GM12892 (cell line): ENCODE measurements around the gene STOML2. TPM values are rescaled to one million over a fixed set of nuclear protein-coding genes. Genes with fewer than 3 reads are reported as not detected.
"Not testable (repeated sequence)": the region's sequence is repeated elsewhere in the genome, so short reads cannot be mapped to it uniquely, and the experiment has no call there.

Source experiments
- DNase-seq: peaks from one replicate; pipeline ENCODE4 v3.0.0; 2011; ENCODE audit not compliant: insufficient read length
- FAIRE-seq: peaks from 2 replicates; lab custom pipeline; 2011; peaks lifted over from hg19 to GRCh38; lab: Jason Lieb, UNC
- POLR2A ChIP-seq: IDR thresholded peaks from 2 replicates; pipeline ENCODE4 v1.6.1; 2011; ENCODE audit warnings: low read depth, low read length, control low read depth
- POLR2AphosphoS5 ChIP-seq: IDR thresholded peaks from 2 replicates; pipeline ENCODE4 v1.6.1; 2011; ENCODE audit warnings: low read depth, low read length, control low read depth
- TAF1 ChIP-seq: IDR thresholded peaks from 2 replicates; pipeline ENCODE4 v1.6.1; 2011; ENCODE audit warnings: low read depth, mild to moderate bottlenecking, control low read depth, low read length, borderline replicate concordance
- polyA plus RNA-seq: library from polyadenylated mRNA; unstranded; fragments of >200 nt; gene quantifications from one replicate; pipeline ENCODE4 v1.2.1, GENCODE V29; 2012; ENCODE audit warnings: missing spikeins, inconsistent platforms; ENCODE audit not compliant: missing spikeins

STOML2 gene, protein sequence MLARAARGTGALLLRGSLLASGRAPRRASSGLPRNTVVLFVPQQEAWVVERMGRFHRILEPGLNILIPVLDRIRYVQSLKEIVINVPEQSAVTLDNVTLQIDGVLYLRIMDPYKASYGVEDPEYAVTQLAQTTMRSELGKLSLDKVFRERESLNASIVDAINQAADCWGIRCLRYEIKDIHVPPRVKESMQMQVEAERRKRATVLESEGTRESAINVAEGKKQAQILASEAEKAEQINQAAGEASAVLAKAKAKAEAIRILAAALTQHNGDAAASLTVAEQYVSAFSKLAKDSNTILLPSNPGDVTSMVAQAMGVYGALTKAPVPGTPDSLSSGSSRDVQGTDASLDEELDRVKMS
- polyA plus RNA-seq = 164 TPM

DNA sequence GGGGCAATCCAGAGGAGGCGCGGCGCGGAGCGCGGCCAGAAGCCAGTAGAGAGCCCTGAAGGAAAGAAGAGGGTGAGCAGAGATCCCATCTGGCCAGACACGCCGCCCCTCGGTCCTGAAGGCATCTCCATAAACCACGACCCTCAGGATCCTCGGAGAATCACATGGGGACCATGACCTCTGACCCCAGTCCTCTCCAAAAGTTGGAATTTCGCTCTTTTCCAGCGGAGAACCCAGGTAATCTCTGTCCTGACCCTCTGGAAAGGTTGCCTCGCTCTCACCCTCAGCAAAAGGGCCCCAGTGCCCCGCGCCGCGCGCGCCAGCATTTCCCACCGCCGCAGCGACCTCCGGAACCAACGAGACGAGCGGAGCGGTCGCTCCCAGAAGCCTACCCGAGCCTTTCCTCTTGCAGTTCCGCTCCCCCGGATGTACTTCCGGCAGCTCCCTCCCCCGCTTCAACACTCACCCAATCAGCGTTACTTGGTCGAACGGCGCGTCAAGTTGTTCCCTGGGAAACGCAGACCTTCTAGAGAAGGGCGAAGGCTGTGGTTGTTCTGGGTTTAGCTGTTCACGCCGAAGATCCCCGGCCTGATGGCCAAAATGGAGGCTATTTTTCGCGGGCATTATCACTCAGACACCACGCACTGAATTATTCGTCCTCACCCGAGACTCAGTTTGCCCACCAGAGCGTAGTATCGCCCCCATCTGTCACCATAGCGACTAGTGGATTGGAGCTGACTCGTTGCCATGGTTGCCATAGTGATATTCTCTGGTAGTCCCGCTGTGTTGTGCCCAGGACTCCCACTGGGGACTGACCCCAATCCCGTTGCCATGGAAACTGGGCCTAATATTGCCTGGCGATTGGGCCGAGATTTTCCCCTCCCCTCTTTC is at the start of gene STOML2:
TSS of gene STOML2 (minus strand) at position 363 of the 891 bp plus-strand sequence. CDS start at position 326, 37 bp downstream.
- peak; percentile 81 for TF ChIP-seq POLR2AphosphoS5
- TF ChIP-seq POLR2A = peak; percentile 86; the same call in 1 of the 2 replicates
- peak; percentile 92 for TF ChIP-seq TAF1
- DNase-seq (peak; percentile 96), FAIRE-seq (peak; percentile 99)

DNA sequence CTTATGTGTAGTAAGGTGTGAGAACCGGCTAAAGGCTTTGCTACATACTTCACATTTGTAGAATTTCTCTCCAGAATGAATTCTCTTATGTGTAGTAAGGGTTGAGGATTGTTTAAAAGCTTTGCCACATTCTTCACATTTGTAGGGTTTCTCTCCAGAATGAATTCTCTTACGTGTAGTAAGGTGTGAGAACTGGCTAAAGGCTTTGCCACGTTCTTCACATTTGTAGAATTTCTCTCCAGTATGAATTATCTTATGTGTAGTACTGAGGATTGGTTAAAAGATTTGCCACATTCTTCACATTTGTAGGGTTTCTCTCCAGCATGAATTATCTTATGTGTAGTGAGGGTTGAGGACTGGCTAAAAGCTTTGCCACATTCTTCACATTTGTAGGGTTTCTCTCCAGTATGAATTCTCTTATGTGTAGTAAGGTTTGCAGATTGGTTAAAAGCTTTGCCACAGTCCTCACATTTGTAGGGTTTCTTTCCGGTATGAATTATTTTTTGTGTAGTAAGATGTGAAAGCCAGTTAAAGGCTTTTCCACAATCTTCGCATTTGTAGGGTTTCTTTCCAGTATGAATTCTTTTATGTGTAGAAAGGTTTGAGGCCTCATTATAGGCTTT is 45.1 kb upstream of the STOML2 start:
- not testable (repeated sequence) for DNase-seq, FAIRE-seq

DNA sequence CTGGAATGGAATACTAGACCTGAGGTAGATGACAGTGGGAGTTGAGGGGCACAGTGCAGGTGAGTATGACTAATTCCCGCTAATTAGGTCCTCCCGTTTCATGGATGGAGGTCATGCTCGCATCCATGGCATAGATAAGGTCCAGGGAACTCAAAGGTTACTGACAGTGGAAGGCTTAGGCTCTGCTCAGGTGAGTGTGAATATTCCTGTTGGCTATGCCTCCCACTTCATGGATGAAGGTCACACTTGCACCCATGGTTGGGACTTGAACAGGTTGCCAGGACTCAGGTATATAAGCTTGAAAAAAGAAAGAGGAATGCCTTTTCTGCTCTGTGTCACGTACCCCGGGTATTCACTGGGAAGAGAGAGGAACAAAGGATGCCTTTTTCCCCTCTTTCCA is 39.1 kb upstream of the STOML2 start:
- FAIRE-seq (no peak), DNase-seq (no peak)
- no peak for TF ChIP-seq TAF1

DNA sequence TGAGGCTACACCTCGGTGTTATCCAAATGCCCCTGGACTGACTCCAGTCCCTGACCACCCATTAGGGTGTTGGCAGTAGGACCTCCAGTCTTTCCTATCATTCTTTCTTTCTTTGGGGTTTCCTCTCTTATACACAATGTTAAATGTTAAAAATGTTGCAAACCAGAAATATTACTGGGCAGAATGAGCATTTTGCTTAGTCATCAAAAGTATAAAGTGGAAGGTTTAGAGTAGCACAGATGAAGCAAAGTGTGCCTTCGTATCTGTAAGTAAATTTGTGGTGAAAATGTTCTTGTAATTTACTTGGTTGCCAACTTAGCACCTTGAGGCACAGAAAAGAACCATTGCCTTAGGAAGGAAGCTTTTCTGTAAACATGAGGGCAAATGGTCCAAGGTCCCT is 37.2 kb upstream of the STOML2 start:
- FAIRE-seq = no peak
- TF ChIP-seq TAF1 (no peak), POLR2A (no peak), POLR2AphosphoS5 (no peak)
- DNase-seq = no peak

DNA sequence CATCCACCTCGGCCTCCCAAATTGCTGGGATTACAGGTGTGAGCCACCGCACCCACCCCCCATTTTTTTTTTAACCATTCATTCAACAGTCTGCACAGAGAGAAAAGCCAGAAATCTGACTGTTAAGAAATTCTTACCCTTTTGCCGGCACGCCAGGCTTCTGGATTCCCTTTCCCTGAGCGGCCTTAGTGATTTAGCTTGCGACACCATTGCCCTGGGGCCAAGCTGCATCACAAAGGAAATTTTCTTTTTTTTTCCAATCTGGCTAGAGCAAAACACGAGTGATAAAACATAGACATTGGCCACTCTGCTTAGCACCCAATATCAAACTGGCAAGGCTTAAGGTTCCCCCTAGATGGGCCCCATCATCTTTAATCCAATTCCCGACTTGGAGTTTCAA is 33.9 kb upstream of the STOML2 start:
- FAIRE-seq (no peak), DNase-seq (no peak)
- TF ChIP-seq POLR2A (no peak), TAF1 (no peak), POLR2AphosphoS5 (no peak)

DNA sequence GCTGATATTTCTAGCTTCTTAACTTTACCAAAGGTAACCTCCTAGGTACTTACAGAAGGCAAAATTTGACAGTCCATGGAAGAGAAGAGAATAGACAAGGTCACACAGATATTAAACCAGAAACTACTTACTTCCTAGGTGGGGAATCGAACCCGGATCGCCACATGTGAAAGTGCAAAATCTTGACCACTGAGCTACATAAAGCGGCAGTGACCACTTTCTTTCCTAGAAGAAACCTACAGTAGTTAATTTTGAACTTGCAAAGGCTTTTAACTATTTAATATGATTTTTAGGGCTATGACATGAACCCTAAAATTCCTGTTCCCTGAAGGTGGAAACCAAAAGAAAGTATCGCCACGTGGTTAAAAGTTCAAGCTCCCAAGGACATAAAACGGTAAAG is 33.1 kb upstream of the STOML2 start:
- DNase-seq (no peak), FAIRE-seq (no peak)
- TF ChIP-seq TAF1 (no peak), POLR2AphosphoS5 (no peak), POLR2A (no peak)

DNA sequence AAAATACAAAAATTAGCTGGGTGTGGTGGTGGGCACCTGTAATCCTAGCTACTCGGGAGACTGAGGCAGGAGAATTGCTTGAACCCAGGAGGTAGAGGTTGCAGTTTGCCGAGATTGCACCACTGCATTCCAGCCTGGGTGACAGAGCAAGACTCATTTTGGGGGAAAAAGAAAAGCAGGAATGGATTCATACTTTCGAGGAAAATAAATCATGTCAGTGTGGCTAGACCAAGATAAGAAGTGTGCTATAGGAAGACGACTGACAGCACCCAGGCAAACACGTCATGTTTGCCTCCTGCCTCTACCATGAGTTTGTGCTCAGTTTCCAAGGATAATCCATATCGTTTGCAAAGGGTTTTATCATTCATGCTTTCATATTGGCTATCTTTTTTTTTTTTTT is 32.0 kb upstream of the STOML2 start:
- FAIRE-seq (no peak), DNase-seq (no peak)
- TF ChIP-seq TAF1 (no peak), POLR2A (no peak), POLR2AphosphoS5 (no peak)

DNA sequence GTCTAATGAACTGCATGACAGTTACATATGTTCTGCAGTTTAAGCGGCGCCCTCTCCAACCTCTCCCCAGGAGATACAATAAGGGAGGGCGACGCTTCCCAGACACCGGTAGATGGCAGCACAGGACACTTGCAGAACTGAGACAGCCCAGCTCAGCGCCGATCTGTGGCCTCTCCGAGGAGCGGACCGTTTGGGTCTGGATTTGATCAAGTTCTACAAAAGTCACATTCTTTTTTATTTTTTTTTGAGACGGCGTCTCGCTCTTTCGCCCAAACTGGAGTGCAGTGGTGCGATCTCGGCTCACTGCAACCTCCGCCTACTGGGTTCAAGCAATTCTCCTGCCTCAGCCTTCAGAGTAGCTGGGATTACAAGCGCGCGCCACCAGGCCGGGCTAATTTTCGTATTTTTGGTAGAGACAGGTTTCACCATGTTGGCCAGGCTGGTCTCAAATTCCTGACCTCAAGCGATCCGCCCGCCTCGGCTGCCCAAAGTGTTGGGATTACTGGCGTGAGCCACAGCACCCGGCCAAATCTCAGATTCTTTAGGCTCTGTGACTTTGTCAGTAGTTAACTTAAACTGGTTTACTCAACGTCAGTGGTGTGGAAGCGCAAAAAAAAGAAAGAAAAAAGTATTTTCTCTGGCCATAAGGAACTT is 14.1 kb upstream of the STOML2 start:
- TF ChIP-seq TAF1 (no peak), POLR2AphosphoS5 (no peak), POLR2A (no peak)
- peak; percentile 94 for FAIRE-seq
- DNase-seq = peak; percentile 68

DNA sequence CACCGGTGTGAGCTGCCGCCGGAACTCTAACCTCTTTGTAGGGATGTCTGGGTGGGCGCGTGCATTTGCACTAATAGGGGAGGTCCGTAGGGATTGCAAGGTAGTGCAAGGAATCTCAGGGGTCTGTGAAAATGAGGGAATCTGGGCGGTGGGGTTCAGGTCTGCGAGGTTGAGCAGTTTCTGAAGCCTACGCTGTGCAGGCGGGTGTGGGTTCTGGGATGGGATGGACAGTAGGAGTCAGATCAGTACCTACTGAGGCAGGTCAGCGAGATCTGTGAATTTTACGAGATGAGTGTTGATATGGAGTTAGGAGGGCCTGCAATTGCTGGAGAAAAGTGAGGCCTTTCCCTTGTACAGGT is 13.6 kb upstream of the STOML2 start:
- TF ChIP-seq POLR2AphosphoS5 (no peak), TAF1 (no peak), POLR2A (no peak)
- FAIRE-seq = no peak
- DNase-seq = no peak

DNA sequence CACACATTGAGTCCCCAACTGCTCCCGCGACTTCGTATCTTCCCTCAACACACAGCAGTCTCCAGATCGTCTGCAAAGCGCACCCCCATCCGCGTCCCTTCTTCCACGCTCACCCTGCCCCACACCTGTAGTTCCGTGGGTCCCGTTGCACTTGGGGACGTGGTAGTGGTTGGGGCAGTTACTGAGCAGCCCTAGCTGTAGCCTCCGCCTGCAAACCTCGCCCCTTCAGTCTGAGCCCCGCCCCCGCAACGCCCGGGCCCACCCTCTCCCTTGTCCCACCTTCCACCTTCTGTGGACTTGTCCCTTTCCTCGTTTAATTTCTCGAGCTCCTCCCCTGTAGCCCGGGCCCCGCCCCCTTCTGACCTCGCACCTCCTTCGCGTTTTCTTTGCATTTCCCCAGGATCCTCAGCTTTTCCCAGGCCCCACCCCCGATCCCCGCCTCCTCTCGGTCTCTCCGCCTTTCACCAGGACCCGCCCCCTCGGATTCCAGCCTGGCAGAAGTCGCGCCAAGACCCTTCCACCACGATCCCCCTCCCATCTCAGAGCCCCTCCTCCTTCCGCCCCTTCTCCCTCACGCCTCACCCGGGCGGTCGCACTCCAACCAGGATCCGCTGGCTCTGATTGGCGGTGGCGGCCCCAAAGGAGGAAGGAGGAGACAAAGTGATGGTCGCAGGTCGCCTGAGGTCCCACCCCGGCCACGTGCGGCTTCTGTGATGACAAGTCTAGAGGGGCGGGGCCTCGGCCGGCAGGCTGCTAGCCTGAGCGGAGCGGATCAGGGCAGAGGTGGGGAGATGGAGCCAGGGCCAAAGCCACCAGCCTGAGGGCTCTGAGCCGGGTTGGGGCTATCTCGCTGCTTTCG is 13.0 kb upstream of the STOML2 start, which contains the start of gene ATOSB:
TSS of gene ATOSB (minus strand) at position 183 of the 859 bp plus-strand sequence. CDS start 7,588 bp downstream, outside the sequence.
- DNase-seq = peak; percentile 85
- TF ChIP-seq TAF1 (no peak), POLR2A (no peak), POLR2AphosphoS5 (no peak)
- peak; percentile 92 for FAIRE-seq
